Activated CD8-positive, alpha-beta memory T cell treated with anti-CD3 and anti-CD28 coated beads for 24 hours (primary cell): ENCODE results near the gene ADAMTS14.

Experiments
- DNase-seq: peaks from one replicate; pipeline ENCODE4 v3.0.0-alpha.2; 2020

The ADAMTS14 gene

DNA sequence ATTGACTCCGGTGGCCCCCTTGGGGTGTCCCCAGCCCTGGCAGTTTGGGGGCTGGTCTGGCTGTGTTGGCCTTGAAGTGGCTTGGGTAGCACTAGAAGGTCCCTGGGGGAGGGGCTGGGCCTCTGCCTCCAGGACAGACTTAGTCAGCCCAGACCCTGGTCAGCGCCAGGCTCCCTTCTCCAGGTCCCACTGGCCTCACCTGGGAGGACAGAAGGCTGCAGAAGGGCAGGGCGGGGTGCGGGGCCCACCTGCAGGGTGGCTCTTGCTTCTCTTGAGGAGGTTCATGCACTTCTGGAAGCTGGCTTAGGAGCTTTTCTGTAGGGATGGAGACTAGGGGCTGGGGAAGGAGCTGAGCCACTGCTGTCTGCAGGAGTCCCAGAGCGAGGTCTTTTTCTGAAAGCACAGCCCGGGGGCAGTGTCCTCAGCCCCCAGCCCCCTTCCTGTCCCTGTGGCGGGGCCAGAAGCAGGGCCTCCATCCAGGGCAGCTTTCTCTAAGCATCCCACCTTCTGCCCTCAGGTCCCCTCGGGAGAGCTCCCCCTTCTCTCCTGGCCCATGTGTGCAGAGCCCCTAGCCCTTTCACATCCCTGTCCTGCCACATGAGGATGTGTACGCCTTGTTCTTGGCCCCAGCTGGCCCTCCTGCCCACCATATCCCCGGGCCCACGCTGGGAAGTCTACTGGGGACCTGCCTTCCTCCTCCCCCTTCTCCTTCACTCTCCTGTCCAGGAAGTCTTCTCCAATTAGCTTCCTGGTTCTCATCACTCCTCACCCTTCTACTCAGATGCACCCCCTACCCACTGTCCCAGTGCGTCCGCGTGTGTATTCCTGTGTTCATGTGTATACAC lies 101.9 kb downstream of the ADAMTS14 start:
- DNase-seq: peak; percentile 43

DNA sequence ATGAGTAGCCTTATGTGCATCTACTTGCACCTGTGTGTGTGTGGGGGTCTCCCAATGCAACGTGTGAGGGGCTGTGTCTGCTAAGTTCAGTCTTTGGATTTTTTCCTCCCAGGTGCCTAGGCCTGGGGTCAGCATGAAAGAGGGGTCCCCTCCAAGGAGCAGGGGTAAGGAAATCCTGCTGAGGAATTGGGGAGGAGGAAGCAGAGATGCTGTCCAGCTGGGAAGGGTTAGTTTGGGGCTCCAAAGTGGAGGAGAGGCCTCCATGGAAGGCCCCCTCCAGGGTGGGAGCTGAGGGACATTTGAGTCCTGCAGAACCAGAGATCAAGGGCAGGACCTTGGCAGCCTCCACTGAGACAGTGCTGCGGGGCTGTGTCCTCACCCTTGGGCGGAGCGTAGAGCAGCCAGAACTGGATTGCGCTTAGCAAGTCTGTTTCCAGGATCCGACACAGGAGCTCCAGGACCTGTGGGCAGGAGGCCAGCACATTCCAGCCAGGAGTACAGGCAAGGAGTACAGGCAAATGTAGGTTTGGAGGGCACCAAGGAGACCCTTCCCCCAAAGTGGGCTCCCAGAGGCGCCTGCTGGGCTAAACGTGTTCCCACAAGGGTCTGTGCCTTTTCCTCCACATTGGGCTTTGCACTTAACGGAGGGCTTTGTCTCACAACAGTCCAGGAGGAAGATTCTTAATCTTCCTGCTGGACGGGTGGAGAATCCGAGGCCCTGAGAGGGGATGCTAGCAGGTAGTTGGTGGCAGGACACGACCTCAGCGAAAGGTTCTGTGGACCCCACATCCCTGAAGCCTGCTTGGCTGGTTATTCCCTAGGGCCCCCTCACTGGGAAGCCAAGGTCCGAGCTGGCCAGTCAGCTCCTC lies 102.7 kb downstream of the ADAMTS14 start:
- no peak for DNase-seq

DNA sequence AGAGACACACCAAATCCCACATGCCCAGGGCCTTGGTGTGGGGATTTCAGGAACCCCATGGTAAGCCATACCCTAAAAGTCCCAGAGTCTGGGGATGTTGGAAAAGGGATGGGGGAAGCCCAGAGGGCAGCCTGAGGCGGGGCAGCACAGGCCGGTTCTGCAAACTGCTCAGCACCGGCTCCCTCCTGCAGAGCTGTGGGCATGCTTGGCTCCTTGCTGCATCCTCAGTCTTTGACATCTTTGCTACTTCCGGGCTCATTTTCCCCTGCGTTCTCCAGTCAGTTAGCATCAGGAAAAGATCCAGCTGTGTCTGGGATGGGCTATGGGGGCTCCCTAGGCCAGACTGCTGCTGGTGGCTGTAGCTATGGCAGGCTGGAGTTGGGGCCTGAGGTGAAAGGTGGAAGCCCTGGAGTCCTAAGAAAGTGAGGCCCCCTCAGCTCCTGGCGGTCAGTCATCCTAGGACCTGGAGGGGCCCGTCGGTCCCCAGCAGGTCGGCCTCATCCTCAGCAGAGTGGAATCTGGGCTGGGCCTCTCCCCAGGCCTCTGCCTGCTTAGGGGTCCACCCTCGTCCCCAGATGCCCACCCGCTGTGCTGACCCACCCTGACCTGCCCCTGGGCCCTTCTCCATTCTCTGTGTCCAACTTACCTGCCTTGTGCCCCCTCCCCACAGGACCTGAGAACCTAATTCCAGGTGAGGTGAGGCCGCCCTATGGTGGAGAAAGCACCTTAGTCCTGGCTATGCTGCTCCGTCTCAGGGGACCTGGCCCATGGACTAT lies 103.6 kb downstream of the ADAMTS14 start:
- DNase-seq: peak; percentile 46

DNA sequence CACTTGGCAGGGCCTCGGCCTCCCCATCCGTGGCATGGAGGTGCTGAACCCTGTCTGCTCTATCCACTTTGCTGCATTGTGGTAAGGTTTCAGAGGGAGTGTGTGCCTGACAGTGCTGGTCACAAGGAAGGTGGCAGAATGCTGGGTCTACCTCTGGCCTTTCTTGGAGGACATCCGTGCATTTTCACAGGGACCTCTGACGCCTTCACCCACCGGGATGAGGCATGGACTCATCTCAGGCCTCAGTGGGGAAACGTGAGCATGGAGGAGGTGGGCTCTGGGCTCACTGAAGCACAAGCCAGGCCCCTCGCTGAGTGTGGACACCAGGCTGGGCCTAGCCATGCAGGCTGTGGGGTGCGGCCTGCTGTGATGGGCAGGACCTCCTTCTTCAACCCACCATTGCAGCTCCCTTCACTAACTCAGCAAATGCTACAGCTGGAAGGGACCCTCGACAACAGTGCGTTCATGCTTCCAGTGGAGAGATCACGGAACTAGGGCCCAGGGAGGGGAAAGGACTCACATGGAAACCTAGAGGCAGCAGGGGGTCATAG lies 104.2 kb downstream of the ADAMTS14 start:
- DNase-seq: no peak

DNA sequence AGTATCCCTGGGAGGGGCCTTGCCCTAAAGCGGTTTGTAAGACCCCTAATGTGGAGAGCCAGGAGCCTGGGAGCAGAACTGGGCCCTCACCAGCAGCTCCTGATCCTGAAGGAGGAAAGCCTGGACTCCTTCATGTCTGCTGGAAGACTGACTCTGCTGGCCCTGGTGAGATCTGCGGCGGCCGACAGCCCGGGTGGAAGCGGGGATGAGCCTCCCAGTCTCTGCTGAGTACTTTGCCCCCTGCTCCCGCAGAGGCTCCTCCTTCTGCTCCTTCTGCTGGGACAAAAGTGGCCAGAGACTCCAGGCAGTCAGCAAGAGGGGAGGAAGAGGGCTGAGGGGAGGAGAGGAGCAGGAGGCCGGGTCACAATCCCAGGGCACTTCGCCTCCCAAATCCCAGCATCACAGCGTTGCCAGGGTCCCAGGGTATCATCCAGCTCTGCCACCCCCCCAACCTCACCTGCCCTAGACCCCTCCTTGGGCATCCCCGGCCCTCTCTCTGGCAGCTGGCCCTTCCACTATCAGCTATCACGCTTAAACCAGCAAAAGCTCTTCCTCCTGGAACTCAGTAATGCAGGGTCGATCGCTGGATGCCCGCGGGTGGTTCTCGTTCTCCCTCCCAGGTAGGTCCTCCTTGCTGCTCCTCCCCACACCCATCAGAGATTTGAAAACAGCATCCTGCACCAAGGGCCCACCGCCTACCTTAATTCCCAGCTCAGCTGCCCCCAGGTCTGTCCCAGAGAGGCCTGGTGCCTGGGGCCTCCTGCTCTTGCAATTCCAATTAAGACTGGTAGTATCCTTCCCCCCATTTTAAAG lies 105.0 kb downstream of the ADAMTS14 start:
- peak; percentile 42 for DNase-seq

DNA sequence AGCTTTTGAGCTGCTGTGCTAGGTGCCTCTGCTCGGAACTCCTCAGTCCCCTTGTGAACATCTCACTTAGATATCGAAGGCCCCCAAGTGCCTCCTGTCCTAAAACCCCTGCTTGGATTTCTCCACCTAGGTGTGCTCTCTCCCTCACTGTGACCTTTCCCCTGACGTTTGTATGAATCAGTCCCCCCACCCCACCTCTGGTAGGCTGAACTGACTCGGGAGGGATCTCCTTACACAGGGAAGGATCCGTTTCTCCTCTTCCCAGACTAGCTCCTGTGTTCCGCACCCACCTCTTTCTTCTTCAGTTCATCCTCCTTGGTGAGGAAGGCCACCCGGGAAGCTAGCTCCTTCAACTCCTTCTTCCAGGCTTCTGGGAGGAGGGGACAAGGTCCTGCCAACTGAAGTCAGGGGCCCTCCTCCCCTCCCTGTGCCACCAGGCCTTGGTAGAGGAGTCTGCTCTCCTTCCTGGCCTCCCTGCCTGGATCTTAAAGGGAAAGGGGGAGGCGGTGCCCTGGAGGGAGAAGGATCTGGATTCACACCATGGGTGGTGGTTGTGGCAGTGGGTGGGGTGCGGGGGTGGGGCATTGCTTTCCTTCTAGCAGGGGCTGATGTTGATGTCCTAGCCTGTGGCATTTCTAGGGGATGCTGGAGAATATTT lies 106.1 kb downstream of the ADAMTS14 start:
- no peak for DNase-seq

DNA sequence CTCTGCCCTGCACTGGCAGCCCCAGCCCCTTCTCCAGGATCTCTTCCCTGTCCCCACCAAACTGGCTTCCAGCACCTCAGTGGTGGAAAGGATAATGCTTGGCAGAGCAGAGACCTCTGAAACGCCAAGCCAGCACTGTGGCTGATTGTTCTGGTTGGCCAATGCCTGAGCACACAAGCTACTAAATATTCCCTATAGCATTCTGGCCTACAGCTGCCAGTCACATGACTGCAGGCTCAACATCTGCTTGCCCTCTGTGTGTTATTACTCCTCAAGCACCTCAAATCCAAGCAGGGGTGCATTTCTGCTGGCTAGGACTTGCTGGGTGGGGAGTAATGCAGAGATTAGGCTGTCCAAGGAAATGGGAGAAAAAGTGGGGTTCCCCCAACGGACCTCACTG lies 106.8 kb downstream of the ADAMTS14 start:
- DNase-seq: no peak

DNA sequence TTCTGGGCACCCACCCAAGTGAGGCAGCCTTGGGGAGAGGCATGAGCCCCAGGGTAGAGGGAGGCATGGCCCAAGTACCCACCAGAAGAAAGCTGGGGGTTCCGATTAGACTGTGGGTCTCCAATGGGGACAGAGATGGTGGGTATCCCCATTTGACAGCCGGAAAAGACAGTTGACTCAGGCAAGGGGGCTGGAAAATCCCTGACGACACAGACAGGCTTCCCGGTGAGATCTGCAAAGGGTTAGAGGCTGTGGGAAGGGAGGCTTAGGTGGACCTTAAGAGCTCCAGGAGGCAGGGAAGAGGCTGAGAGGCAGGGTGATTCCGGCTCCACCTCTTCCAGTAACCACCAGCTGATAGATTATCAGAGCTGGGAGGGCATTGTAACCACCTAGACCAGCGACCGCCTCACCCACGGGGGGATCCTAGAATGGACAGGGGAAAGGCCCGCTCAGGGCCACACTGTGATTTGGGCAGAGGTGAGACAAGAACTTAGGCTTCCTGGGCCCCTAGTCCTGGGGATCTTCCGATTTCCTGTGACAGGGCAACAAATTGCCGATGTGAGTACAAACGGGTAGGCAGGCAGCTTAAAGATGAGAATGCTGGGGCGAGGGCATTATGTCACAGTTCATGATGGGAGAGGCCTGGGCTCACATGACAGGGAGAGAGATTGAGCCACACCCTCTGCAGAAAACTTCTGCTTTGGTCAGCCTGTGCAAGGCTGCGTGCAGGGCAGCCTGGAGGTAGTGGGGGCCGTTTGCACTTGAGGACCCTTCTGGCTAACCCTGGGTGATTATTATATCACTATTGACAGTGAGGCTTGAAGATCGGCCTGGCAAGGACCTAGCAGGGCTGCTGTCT lies 107.4 kb downstream of the ADAMTS14 start:
- no peak for DNase-seq

DNA sequence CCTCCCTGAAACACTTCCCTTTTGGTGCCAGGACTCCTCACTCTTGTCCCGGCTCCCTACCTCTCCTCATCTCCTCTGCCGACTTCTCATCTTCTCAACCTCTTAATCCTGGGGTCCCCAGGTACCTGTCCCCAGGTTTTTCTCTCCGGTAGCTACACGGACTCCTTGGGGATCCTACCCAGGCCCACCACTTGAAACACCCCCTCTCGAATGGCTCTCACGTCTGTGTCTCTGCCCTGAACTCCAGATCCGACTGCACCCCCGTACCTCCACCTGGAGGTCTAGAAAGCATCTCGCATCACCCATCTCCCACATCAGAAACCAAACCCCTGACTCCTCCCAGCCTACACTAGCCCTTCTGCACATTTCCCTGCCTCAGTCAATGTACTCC lies 108.1 kb downstream of the ADAMTS14 start:
- DNase-seq: no peak

DNA sequence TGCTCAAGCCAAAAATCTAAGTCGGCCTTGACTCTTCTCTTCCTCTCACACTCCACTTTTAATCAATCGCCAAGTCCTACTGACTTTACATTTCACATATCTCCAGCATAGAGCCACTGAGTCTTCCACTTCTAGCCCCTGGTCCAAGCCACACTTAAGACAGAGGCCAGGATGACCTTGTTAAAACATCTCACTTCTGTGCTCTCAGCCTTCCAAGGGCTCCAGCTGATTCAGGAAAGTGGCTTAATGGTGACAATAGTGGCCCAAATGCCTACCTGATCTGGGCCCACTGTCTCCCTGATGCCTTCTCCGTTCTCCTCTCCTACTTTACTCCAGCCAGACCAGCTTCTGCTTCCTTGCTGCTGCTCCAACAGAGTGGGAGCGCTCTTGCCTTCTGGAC lies 108.5 kb downstream of the ADAMTS14 start:
- DNase-seq: no peak

DNA sequence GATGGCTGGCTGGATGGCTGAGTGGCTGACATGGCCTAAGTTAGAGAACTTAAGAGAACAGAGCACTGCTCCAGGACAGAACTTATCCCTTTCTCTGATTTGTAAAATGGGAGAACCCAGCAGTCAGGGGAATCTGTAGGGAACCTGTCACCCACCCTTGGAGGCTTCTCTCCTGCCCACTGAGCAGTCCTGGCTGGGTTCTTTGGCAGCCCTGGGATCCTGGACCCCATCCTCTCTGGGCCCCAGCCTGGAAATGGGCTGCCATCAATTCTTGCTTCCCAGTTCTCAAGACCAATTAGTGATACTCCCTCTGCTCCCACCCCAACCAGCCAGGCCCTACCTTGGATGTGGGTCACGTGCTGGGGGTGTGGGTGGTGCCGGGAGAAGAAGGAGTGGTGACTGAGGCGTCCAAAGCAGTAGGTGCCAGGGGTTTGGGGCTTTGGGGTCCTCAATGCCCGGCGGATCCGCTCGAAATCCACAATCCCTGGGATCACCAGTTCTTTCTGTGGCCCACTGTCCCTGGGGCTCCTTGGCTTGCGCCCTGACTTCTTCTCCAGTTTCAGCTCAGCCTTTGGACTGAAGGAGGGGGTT lies 109.2 kb downstream of the ADAMTS14 start:
- no peak for DNase-seq

DNA sequence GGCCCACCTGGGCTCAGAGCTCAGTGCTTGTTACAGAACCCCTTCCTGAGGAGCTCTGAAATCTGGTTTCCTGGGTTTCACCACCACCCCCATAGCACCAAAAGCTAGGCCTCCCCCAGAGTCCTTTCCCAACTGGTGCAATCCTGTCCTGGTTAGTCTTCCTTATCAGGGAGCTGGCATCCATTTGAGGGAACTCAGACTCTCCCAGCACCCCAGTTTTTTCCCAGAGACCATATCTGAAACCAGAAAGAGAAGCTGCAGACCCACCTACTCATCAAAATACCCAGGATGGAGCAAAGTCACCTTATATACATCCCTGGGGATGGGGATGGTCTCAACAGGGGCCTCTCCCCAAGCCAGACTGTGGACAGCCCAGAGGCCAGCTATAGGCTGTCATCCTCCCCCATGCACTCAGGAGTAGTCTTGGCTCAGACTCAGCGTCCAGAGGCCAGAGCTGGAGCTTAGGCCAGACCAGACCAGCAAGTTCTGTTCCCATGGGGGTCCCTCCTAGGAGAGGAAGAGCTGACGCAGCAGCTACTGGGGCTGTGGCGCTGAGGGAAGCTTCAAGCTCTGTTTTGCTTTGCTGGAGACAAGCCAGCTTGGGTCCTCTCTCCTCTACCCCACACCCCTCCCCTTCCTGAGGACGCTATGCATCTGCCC lies 109.9 kb downstream of the ADAMTS14 start:
- no peak for DNase-seq

DNA sequence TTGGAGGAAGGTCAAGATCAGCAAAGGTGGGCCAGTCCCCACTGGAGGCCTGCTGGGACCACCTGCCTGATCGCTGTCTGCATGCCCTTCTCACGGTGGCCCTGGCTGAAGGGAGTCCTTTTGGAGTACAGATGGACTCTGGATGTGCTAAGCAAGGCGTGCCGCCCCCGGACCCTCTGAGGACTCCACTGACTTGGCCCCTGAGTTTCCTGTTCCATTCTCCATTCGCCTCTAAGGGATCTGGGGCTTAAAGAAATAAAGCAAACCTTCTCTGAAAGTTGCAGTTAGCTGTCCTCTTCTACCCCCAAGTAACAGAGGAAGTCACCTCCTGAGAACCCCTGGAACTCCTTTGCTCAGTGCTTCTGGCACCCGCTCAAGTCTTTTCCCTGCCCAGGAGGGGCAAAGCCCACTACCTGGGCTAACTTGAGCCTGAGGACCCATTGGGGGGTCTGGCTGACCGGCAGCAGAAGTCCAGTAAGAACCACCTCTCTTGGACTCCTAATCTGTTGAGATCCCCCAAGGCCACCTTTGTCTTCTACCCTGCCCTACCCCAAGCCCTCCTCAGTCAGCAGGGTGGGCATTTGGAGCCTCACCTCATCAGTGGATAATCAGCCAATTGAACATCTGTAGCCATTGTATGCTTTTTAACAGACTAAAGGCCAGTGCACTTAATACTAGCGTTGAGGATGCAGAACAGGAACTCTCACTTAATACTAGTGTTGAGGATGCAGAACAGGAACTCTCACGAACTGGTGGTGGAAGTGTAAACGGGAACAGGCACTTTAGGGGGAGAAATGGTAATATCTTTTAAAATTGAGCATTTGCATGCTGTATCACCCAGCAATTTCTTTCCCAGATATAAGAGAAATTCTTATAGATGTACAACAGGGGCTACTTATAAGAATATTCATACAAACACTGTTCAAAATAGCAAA lies 110.7 kb downstream of the ADAMTS14 start:
- no peak for DNase-seq

DNA sequence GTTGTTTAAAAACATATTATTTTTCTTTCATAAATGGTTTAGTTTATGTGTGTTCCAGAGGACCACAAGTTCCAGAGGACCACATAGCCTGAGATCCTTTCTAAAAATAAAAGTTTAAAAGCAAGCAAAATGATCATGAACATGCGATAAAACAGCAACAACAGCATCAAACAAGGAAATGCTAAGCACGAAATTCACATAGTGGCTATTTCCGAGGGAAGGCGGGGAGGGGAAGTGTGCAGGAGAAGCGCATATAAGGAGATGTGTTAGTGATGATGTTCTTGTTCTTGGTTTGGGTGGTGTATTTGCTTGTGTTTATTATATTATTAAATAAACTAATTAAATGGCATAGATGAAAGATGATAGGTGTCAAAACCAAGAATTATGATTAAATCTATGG lies 111.7 kb downstream of the ADAMTS14 start:
- no peak for DNase-seq

DNA sequence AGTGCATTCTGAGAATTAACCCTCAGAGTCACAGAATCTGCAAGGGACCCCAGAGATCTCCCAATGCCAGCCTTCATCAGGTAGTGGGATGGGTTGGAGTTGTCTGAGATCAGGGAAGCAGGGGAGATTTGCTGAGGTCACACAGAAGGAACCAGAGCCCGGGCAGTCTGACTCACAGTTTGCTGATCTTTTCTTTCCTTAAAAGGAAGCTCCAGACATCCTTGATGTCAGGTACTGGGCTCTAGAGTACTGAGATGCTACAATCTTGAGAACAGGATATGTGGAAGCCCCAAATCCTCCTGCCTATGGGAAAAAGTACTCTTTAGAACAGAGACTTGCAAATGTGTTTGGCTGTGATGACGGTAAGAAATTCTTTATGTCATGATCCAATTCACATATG lies 112.2 kb downstream of the ADAMTS14 start:
- DNase-seq: no peak

DNA sequence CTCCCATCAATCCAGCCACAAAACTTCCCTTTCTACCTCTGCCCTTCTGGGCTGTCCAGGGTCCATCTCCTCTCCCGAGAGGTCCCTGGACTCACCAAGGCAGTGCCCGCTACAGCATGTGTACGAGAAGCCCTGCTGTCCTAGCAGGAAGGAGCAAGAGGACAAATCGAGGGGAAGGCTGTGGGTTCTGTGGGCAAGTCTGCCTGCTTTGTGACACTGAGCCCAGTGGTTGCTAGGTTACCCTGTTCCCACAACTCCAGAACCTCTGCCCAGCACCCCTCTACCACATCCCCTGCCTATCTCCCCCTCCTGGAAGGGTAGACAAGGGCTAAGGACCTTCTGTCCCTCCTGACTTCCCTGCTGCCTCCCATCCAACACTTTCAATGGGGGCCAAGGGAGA lies 112.9 kb downstream of the ADAMTS14 start, which contains the start of gene TBATA:
TSS of gene TBATA (minus strand) at position 188 of the 400 bp plus-strand sequence. CDS start 1,998 bp downstream, outside the sequence.
- DNase-seq: no peak

DNA sequence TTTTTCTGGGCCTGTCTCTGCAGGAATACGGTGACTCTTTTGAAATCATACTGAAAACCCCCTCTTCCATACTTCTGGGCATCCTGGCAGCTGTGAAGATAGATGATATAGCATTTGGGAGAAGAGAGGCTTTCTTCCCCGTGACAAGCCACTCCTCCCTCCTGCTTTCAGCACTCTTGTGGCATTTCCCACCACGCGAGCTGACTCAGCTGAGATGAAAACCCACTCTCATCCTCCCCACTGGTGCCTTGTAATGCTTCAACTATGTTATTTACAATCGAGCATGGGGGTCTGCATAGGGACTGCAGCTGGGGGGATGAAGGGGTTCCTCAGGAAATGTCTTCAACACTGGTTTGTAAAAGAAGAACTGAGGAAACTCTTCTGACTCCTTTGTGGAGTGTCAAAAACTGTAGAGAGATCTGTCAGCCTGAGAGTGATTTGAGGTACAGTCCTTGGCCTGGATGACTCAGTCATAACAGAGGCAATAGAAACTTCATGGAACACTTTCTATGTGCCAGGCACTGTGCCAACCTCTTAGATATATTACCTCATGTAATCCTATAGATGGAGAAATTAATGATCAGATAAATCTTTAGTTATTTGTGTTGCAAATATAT lies 114.6 kb downstream of the ADAMTS14 start:
- DNase-seq: no peak
